GM12801 (cell line): ENCODE measurements around the gene KIAA0408.

Experiments used
- TF ChIP-seq, protein P1 (sequence below): IDR thresholded peaks from one replicate; pipeline ENCODE4 v1.5.1; 2011; ENCODE audit warnings: control low read depth; ENCODE audit not compliant: insufficient read length; ENCODE audit errors: extremely low read depth

Gene KIAA0408

DNA sequence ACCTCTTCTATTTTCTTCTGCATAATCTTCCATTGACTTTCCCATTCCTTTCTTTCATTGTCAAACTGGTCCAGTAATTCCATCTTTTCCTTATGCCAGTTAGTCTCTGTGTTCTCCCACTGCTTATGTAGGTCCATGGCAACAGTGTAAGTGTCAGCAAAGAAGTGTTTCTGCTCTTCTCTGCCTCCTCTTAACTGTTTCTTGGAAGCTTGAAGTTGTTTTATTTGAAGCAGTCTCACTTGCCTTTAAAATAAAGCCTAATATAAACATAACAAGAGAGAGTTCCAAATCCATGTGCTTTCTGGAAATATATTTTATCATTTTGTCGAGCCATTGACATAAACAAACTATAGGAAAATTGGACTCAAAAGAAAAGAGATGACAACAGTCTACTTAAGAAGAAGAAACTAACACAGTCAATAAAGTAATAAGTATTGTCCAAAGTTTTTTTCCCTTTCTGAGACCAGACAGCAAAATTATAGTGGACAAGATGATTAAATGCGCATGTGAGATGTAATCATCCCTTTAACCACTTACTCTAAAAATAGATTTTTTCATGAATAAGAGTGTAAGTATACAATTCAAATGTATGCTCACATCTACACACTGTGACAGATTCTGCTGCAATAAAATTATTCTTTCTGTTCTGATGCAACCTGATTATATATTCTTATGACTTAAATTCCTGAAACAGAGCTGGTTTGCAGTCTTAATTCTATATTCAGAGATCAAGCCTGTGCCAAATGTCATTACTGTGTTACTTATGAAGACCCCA lies 5.2 kb downstream of the KIAA0408 start:
- TF ChIP-seq, protein P1, sequence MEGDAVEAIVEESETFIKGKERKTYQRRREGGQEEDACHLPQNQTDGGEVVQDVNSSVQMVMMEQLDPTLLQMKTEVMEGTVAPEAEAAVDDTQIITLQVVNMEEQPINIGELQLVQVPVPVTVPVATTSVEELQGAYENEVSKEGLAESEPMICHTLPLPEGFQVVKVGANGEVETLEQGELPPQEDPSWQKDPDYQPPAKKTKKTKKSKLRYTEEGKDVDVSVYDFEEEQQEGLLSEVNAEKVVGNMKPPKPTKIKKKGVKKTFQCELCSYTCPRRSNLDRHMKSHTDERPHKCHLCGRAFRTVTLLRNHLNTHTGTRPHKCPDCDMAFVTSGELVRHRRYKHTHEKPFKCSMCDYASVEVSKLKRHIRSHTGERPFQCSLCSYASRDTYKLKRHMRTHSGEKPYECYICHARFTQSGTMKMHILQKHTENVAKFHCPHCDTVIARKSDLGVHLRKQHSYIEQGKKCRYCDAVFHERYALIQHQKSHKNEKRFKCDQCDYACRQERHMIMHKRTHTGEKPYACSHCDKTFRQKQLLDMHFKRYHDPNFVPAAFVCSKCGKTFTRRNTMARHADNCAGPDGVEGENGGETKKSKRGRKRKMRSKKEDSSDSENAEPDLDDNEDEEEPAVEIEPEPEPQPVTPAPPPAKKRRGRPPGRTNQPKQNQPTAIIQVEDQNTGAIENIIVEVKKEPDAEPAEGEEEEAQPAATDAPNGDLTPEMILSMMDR = no peak

- TF ChIP-seq, protein P1 = no peak
Measured at GRCh38 chr6:127452803-127453202, 6.4 kb downstream of the KIAA0408 start.

- TF ChIP-seq, protein P1 = no peak
Measured at GRCh38 chr6:127451388-127451787, 7.8 kb downstream of the KIAA0408 start.

DNA sequence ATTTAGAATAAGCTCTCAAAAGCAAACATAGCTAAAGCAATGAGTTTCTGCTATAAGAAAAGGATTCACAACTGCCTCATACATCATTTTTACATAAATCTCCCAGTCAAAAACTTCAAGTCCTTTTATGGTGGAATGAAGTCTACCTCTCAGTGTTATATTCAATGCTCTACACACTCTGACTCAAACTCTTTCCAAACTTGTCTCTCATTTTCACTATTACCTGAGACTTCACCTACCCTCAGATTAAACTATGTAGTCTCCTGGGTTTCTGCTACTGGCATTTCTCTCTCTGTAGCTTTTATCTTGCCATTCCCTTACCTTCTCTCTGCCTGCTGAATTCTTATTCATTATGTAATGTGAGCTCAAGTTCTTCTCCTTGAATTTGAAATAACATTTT lies 11.4 kb downstream of the KIAA0408 start:
- TF ChIP-seq, protein P1 = no peak

DNA sequence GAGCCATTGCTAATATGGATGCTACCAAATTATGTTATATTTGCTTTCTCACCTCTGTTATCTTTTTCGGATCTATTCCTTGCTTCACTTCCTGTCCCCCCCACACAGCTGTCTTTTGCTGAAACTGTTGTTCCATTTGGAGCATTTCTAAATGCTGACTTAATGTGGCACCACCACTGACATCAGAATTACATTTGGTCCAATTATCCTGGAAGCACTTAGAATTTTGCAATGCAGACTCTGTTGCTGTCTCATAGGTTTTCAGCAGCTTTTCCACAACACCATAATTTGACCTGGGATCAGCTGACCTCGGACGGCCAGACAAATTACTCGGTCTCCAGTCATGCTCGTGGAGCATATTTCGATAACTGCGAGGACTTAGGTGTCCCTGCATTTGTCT lies 12.8 kb downstream of the KIAA0408 start:
- TF ChIP-seq, protein P1 = no peak

DNA sequence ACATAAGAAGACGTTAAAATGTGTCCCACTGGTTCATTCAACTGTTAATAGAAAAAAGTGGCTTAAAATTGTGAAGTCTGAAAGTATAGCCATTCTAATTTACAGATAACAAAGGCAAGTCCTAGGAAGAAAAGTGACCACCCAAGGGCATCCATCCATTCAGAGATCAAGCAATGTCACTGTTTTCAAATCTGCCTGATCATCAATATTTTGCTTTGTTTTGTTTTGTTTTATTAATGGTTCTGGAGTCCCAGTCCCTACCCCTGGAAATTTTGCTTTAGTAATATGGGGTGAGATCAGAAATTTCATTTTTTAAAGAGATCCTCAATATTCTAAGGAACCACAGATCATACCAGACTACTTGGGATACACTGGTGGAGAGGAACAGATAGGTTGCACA lies 17.3 kb downstream of the KIAA0408 start:
- TF ChIP-seq, protein P1 = no peak

DNA sequence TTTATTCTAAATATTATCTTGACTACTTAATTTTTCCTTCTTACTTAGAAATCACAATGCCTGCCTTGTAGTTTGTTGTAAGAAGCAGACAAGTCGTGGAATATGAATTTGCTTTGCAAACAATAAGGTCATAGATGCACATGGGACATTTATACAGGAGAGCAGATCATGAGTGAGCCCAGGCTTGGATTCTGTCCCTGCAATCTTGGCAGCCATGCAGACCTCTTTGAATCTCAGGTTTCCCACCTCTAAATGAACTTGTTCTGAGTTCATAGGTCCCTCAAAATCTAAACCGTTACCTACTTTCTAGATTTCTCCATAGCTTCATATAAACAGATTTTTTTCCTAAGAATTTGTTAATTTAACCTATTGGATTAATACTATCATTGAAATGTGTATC lies 19.5 kb downstream of the KIAA0408 start:
- TF ChIP-seq, protein P1 = no peak
